Measurements from ENCODE around the gene KCNMB2. TPM values are rescaled to one million over a fixed set of nuclear protein-coding genes. Genes with fewer than 3 reads are reported as not detected.

KCNMB2 gene
- total RNA-seq, 2 donors from 2014 or later, result 0.42 to 0.72 TPM

- H3K27me3 ChIP-seq, result no peaks in the 10 kb centered on the region
- H3K9ac ChIP-seq (ENCODE audit: low read depth in 2 of 2, low read length in 2 of 2), result no peak overlapping the region
- intact Hi-C loops (cut with DNase I), result no loop called here
- H3K9me3 ChIP-seq, result no peaks in the 10 kb centered on the region
- H3K27ac ChIP-seq, result no peak overlapping the region
- H3K36me3 ChIP-seq, result no peaks in the 10 kb centered on the region
- no peak overlapping the region for H3K4me3 ChIP-seq
- DNase-seq, result no peak
- H3K4me1 ChIP-seq, result no peaks in the 10 kb centered on the region
- no peak for TF ChIP-seq CTCF (IDR thresholded peaks at IDR 0.05)
These were observed 268.4 kb downstream of the KCNMB2 start for GRCh38 chr3:178804606-178805005.

- Histone ChIP-seq H3K27me3 (no peaks in the 10 kb centered on the region), H3K9me3 (no peaks in the 10 kb centered on the region), H3K36me3 (no peaks in the 10 kb centered on the region), H3K27ac (no peak overlapping the region), H3K4me1 (no peaks in the 10 kb centered on the region), H3K4me3 (no peak overlapping the region), H3K9ac (ENCODE audit: low read depth in 2 of 2, low read length in 2 of 2) (no peak overlapping the region)
- intact Hi-C loops (cut with DNase I), result no loop called here
- DNase-seq, result no peak
- no peak for TF ChIP-seq CTCF (IDR thresholded peaks at IDR 0.05)
These were observed 269.5 kb downstream of the KCNMB2 start for GRCh38 chr3:178805741-178806140.

GRCh38 chr3:178806651-178807050 is 270.4 kb downstream of the KCNMB2 start:
- Histone ChIP-seq H3K4me1 (no peaks in the 10 kb centered on the region), H3K4me3 (no peak overlapping the region), H3K9me3 (no peaks in the 10 kb centered on the region), H3K36me3 (no peaks in the 10 kb centered on the region), H3K27me3 (no peaks in the 10 kb centered on the region), H3K27ac (no peak overlapping the region), H3K9ac (ENCODE audit: low read depth in 2 of 2, low read length in 2 of 2) (no peak overlapping the region)
- intact Hi-C loops (cut with DNase I), result no loop called here
- DNase-seq, result no peak
- no peak for TF ChIP-seq CTCF (IDR thresholded peaks at IDR 0.05)

- Histone ChIP-seq H3K9me3 (no peaks in the 10 kb centered on the region), H3K36me3 (no peaks in the 10 kb centered on the region), H3K4me3 (no peak overlapping the region), H3K4me1 (no peaks in the 10 kb centered on the region), H3K27ac (no peak overlapping the region), H3K27me3 (no peaks in the 10 kb centered on the region), H3K9ac (ENCODE audit: low read depth in 2 of 2, low read length in 2 of 2) (no peak overlapping the region)
- intact Hi-C loops (cut with DNase I), result no loop called here
- no peak for TF ChIP-seq CTCF (IDR thresholded peaks at IDR 0.05)
- no peak for DNase-seq
These were observed 271.5 kb downstream of the KCNMB2 start for GRCh38 chr3:178807694-178808093.

- Histone ChIP-seq H3K27ac (no peak overlapping the region), H3K4me3 (no peak overlapping the region), H3K27me3 (no peaks in the 10 kb centered on the region), H3K9me3 (no peaks in the 10 kb centered on the region), H3K9ac (ENCODE audit: low read depth in 2 of 2, low read length in 2 of 2) (no peak overlapping the region), H3K36me3 (no peaks in the 10 kb centered on the region), H3K4me1 (no peaks in the 10 kb centered on the region)
- no peak for DNase-seq
- TF ChIP-seq CTCF (IDR thresholded peaks at IDR 0.05), result no peak
- intact Hi-C loops (cut with DNase I), result no loop called here
These were observed 272.5 kb downstream of the KCNMB2 start for GRCh38 chr3:178808748-178809147.

- no peak overlapping the region for H3K27ac ChIP-seq
- H3K9ac ChIP-seq (ENCODE audit: low read depth in 2 of 2, low read length in 2 of 2), result no peak overlapping the region
- no peak for DNase-seq
- TF ChIP-seq CTCF (IDR thresholded peaks at IDR 0.05), result no peak
- intact Hi-C loops (cut with DNase I), result no loop called here
- no peaks in the 10 kb centered on the region for H3K9me3 ChIP-seq
- H3K4me1 ChIP-seq, result no peaks in the 10 kb centered on the region
- H3K27me3 ChIP-seq, result no peaks in the 10 kb centered on the region
- H3K36me3 ChIP-seq, result no peaks in the 10 kb centered on the region
- H3K4me3 ChIP-seq, result no peak overlapping the region
These were observed 273.9 kb downstream of the KCNMB2 start for GRCh38 chr3:178810181-178810580.

Measured in colonic mucosa (tissue), 4 donors.